Stimulated activated effector memory CD8-positive, alpha-beta T cell treated with anti-CD3 and anti-CD28 coated beads, Interleukin-12 subunit alpha, Interleukin-12 subunit beta, amount 100 ng/mL, for 72 hours (primary cell): ENCODE results near the gene MLST8.
A peak's percentile ranks its signal among the peaks of the same experiment; 100 is the strongest.

Experiments
- ATAC-seq: fragments of 150-1000 bp; cut with Tn5 transposase; 2 replicates; pipeline ENCODE4 v1.10.0; 2021
- DNase-seq, 2 donors: peaks; one replicate each; pipeline ENCODE4 v3.0.0; 2021 to 2022; ENCODE audit warnings: low spot score in 2 of 2
- H3K27ac Mint-ChIP-seq: one replicate; pipeline ENCODE4 v1.8.0; 2022; ENCODE audit warnings: mild to moderate bottlenecking, mixed read lengths
- H3K36me3 Mint-ChIP-seq: one replicate; pipeline ENCODE4 v1.8.0; 2022; ENCODE audit warnings: mild to moderate bottlenecking, mixed read lengths
- H3K4me1 Mint-ChIP-seq: one replicate; pipeline ENCODE4 v1.8.0; 2022; ENCODE audit warnings: mixed read lengths
- H3K4me3 Mint-ChIP-seq: one replicate; pipeline ENCODE4 v1.8.0; 2022; ENCODE audit warnings: mild to moderate bottlenecking, mixed read lengths
- H3K9me3 Mint-ChIP-seq: one replicate; pipeline ENCODE4 v1.8.0; 2022; ENCODE audit warnings: mixed read lengths

MLST8 gene

DNA sequence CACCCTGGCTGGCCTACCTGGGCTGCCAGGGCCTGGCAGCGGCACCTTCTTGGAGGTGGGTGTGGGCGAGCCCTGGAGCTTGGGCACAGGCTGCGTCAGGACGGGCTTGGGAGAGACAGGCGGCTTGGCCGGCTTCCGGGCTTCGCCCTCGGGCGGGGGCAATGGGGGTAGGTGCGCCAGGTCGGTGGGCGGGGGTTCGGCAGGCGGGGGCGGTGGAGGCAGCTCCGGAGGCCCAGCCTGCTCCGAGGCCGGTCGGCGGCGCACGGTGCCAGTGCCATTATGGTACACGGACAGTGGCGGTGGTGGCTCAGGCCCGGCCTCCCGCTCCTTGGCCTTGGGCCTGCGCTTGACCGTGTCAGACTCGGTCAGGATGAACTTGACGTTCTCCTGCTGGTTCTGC lies 25.7 kb upstream of the MLST8 start:
- Mint-ChIP-seq H3K9me3 (no peaks in the 10 kb centered on the region), H3K4me1 (peaks cover 6% of the 10 kb centered on the region), H3K4me3 (no peak overlapping the region), H3K27ac (no peak overlapping the region), H3K36me3 (peaks cover 23% of the 10 kb centered on the region)
- ATAC-seq (no peak), DNase-seq (no peak)

DNA sequence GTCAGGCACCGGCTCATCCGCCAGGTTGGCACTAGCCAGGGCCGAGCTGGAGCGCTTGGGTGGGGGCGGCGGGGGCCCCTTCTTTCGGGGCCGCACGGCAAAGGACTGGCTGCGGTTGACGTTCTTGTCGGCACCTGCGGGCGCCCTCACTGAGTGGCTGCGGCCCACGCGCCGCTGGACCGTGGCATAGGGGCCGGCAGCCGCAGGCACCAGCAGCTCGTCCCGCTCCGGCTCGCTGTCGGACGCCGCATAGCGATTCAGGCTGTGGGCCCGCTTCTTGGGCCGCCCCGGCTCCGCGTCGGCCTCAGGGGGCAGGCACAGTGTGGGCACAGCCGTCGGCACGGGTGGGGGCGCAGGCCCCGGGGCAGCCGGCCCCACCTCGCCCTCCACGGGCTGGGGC lies 24.8 kb upstream of the MLST8 start:
- no peak for DNase-seq
- peaks cover 24% of the 10 kb centered on the region for H3K36me3 Mint-ChIP-seq
- ATAC-seq = no peak
- no peaks in the 10 kb centered on the region for H3K9me3 Mint-ChIP-seq
- H3K4me1 Mint-ChIP-seq = peaks cover 6% of the 10 kb centered on the region
- no peak overlapping the region for H3K27ac Mint-ChIP-seq
- H3K4me3 Mint-ChIP-seq = no peak overlapping the region

DNA sequence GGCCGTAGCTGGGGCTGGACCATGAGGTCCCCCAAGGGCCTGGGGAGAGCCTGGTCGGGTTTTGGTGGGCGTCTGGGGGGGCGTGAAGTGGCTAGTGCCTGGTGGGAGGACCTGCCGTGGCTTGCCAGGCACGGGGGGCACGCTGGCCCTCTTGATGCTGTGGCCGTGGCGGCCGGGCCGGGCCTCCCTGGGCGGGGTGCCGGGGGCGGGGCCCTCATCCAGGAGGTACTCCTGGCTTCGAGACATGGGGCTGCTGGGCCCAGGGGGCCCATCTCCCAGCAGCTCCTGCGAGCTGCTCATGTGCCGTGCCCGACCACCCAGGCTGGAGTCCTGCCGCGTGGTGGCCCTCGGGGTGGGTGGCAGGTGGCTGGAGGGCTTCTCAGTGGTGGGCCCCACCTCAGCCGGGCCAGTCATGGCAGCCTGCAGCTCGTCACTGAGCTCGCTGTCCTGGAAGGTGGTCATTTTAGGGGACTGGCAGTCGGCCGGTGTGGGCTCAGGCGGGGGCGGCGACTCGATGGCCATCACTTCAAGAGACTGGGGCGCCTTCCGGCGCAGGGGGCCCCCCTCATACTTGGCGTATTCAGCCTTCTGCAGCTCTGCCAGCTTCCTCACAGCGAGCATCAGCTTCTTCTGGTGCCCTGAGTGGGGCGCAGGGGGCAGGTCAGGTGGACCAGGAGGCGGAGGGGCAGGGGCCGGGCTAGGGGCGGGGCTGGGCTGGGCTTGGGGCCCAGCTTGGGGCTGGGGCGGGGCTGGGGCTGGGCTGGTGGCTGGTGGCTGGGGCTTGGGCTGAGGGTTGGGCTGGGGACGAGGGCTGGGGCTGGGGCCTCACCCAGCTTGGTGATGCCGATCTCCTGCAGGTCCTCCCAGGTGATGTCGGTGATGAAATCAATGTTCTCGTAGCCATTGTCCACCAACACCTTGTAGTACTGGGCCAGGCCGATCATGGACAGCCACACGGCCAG lies 24.0 kb upstream of the MLST8 start:
- ATAC-seq (no peak), DNase-seq (no peak)
- Mint-ChIP-seq H3K9me3 (no peaks in the 10 kb centered on the region), H3K36me3 (peaks cover 18% of the 10 kb centered on the region), H3K4me1 (peaks cover 6% of the 10 kb centered on the region), H3K4me3 (no peak overlapping the region), H3K27ac (no peak overlapping the region)

DNA sequence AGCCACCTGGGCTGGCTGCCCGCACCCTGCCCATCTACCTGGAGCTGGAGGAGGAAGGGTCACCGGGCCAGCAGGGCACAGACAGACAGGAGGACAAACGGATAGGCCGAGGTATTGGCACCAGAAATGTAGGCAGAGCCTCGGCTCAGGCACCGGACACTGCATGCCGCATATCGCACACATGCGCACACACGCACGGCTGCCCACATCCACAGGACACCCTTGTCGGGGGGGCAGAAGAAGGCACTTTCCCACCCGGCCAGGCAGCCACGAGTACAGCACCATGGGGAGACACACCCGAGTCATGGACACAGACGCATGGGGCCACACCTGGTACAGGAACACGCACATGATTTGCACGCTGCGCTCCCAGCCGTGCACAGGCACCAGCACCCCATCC lies 23.3 kb upstream of the MLST8 start:
- DNase-seq (no peak), ATAC-seq (no peak)
- H3K36me3 Mint-ChIP-seq = peaks cover 13% of the 10 kb centered on the region
- H3K4me1 Mint-ChIP-seq = peaks cover 6% of the 10 kb centered on the region
- H3K9me3 Mint-ChIP-seq = no peaks in the 10 kb centered on the region
- H3K4me3 Mint-ChIP-seq = no peak overlapping the region
- H3K27ac Mint-ChIP-seq = no peak overlapping the region

DNA sequence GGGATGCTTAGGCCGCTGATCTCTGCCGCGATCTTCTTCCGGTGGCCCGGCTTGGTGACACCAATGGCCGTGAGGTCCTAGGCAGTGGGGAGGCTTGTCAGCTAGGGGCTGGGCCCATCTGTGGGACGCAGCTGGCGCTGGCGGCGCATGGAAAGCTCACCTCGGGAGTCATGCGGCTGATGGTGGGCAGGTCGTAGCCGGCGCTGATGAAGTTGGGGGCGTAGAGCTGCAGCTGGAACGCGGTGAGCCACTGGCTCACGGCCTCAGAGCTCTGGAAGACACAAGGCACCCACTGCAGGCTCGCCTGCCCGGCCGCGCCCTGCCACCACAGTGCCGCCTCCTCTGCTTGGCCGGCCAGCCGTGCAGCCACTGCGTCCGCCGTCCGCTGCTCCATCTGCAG lies 21.6 kb upstream of the MLST8 start:
- Mint-ChIP-seq H3K4me3 (no peak overlapping the region), H3K27ac (no peak overlapping the region), H3K36me3 (peaks cover 6% of the 10 kb centered on the region), H3K9me3 (no peaks in the 10 kb centered on the region), H3K4me1 (peaks cover 6% of the 10 kb centered on the region)
- ATAC-seq (no peak), DNase-seq (no peak)

DNA sequence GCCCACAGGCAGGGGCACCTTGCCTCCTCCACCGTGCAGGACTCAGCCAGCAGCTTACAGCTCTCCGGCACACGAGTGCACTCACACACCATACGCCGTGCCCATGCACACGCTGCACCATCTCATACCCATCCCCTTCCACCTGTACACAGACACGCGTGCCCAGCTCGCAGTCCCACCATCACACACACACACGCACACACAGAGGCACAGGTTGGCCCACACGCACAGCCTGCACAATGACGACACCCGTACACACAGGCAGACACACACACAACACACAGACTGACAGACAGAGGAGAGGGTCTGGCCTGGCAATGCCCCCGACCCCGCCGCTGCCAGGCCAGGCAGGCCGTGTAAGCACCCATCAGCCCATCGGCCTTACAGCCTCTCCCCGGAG lies 20.9 kb upstream of the MLST8 start:
- DNase-seq (no peak), ATAC-seq (no peak)
- Mint-ChIP-seq H3K4me1 (peaks cover 6% of the 10 kb centered on the region), H3K36me3 (peaks cover 6% of the 10 kb centered on the region), H3K9me3 (no peaks in the 10 kb centered on the region), H3K27ac (no peak overlapping the region), H3K4me3 (no peak overlapping the region)

DNA sequence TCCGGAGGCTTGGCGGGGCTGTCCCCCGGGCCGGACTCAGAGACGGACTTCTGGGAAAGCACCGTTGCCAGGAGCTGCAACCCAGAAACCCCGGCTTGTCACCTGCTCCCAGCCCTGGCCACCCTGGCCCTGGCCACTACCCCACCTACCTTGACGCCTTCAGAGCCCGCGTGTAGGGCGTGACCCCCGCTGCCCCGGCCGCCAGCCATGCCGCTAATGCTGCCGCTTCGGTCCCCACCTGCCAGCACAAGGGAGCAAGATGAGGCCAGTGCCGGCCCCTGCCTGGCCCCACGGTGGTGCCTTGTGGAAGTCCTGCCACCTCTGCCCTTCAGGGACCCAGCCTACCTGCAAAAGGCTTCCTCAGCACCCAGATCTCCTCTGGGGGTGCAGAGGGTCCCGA lies 20.3 kb upstream of the MLST8 start:
- no peaks in the 10 kb centered on the region for H3K9me3 Mint-ChIP-seq
- H3K36me3 Mint-ChIP-seq = peaks cover 6% of the 10 kb centered on the region
- no peak for ATAC-seq
- H3K27ac Mint-ChIP-seq = no peak overlapping the region
- no peak overlapping the region for H3K4me3 Mint-ChIP-seq
- DNase-seq = no peak
- H3K4me1 Mint-ChIP-seq = peaks cover 6% of the 10 kb centered on the region

DNA sequence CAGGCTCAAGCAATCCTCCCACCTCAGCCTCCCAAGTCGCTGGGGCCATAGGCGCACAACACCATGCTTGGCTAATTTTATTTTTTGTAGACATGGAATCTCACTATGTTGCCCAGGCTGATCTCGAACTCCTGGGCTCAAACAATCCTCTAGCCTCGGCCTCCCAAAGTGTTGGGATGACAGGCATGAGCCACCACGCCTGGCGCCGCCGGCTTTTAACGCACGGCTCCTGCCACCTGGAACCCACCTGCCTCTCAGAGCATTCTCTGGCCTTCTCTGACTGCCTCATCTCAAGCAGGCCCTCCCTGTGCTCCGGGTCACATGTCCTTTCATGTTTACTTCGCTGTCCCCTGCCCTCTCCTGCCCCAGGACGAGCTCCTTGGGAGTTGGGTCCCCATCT lies 19.2 kb upstream of the MLST8 start:
- no peak overlapping the region for H3K4me3 Mint-ChIP-seq
- peaks cover 6% of the 10 kb centered on the region for H3K36me3 Mint-ChIP-seq
- peaks cover 6% of the 10 kb centered on the region for H3K4me1 Mint-ChIP-seq
- no peaks in the 10 kb centered on the region for H3K9me3 Mint-ChIP-seq
- DNase-seq = no peak
- ATAC-seq = no peak
- peak overlapping the region; percentile 79 for H3K27ac Mint-ChIP-seq

DNA sequence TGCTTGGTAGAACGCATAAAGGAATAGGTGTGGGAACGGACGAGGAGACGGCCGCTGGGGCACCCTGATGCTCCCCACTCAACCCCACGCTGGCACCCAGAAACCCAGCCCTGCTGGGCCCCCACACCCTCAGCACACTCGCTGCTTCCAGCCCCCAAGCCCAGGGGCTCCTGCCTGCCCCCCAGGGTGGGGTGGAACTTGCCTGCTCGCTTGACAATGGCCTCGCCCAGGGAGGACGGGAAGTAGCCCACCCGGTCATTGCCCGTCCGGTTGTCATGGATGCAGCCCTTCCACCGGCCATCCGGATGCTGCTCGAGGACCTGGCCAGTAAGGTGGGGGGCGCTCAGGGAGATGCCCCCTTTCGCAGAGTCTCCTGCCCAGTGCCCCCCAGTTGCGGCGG lies 18.7 kb upstream of the MLST8 start:
- Mint-ChIP-seq H3K36me3 (peaks cover 6% of the 10 kb centered on the region), H3K4me1 (peaks cover 6% of the 10 kb centered on the region), H3K27ac (no peak overlapping the region), H3K9me3 (no peaks in the 10 kb centered on the region), H3K4me3 (no peak overlapping the region)
- ATAC-seq (no peak), DNase-seq (no peak)

DNA sequence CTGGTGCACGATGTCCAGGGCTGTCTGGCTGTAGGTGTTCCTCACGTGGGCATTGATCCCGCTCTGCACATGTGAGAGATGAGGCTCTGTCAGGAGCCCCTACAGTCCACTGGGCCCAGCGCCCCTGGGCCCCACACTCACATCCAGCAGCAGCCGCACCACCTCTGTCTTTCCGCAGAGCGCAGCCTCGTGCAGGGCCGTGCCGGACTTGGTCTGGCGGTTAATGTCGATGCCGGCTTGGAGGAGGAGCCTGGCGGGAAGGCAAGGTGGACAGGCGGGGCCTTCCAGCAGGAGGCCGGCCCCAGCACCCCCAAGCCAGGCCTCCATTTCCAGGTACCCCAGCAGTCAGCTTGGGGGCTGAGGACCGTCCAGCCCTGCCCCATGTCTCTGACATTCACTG lies 18.0 kb upstream of the MLST8 start:
- H3K27ac Mint-ChIP-seq = no peak overlapping the region
- H3K4me1 Mint-ChIP-seq = peaks cover 3% of the 10 kb centered on the region
- no peak for ATAC-seq
- no peaks in the 10 kb centered on the region for H3K9me3 Mint-ChIP-seq
- no peak for DNase-seq
- no peak overlapping the region for H3K4me3 Mint-ChIP-seq
- H3K36me3 Mint-ChIP-seq = peaks cover 6% of the 10 kb centered on the region

DNA sequence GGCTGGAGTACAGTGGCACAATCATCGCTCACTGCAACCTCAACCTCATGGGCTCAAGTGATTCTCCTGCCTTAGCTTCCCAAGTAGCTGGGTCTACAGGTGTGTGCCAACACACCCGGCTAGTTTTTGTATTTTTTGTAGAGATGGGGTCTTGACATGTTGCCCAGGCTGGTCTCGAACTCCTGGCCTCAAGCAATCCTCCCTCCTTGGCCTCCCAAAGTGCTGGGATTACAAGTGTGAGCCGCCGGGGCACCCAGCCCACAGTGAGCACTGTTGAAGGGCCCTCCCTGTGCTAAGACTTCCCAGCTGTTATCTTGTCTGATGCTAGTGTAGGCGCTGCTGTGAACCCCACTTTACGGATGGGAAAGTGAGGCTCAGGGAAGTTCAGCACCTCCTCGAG lies 16.9 kb upstream of the MLST8 start:
- no peak for ATAC-seq
- Mint-ChIP-seq H3K27ac (no peak overlapping the region), H3K4me3 (no peak overlapping the region), H3K4me1 (no peaks in the 10 kb centered on the region), H3K36me3 (peaks cover 6% of the 10 kb centered on the region), H3K9me3 (no peaks in the 10 kb centered on the region)
- DNase-seq = no peak

DNA sequence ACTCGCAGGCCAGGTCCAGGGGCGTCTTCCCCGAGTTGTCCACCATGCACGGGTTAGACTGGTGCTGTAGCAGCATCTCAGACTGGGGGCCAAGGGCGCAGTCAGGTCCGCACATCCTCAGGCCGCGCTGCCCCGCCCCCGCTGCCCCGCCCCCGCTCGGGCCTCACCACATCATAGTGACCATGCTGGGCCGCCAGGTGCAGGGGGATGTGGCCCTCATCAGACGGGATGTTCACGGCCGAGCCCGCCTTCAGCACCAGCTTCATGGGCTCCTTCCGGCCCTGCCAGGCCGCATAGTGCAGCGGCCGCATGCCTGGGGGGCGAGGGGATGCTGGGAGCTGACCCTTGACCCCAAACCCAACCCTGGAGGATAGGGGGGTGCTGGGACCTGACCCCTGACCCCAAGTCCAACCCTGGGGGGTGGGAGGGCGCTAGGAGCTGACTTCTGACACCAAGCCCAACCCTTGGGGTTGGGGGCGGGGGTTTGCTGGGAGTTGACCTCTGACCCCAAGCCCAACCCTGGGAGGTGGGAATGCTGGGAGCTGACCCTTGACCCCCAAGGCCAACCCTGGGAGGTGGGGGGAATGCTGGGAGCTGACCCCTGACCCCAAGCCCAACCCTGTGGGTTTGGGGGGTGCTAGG lies 15.9 kb upstream of the MLST8 start:
- H3K27ac Mint-ChIP-seq = no peak overlapping the region
- no peaks in the 10 kb centered on the region for H3K9me3 Mint-ChIP-seq
- H3K36me3 Mint-ChIP-seq = peaks cover 3% of the 10 kb centered on the region
- no peak for ATAC-seq
- H3K4me3 Mint-ChIP-seq = no peak overlapping the region
- H3K4me1 Mint-ChIP-seq = no peaks in the 10 kb centered on the region
- DNase-seq = no peak

DNA sequence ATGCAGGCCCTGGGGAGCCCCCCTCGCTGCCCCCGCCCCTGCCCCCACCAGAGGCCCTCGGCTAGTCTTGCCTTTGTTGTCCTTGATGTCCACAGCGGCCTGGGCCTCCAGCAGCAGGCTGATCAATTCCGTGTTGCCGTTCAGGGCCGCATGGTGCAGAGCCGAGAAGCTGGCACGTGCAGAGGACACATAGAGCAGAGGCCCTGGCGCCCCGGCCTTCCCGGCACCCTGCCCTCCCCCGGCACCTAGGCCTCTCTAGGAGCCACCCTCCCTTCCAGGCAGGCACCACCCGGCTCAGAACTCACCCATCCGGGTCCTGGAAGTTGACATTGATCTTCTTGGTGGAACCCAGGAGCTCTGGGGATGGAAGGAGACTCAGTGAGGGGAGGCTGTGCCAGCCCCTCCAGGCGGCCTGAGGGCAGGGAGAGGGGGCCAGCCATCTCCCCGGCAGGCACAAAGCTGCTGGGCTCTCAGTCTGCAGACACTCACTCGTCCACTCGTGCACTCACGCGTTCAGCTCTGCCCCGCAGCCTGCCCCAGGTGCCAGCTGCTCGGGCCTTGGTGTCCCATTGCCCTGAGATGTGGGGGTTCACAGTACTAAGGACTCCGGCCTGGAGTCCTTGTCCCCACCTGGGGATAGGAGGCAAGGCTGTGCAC lies 15.1 kb upstream of the MLST8 start:
- no peak for DNase-seq
- no peak overlapping the region for H3K4me3 Mint-ChIP-seq
- no peaks in the 10 kb centered on the region for H3K36me3 Mint-ChIP-seq
- peaks cover 5% of the 10 kb centered on the region for H3K4me1 Mint-ChIP-seq
- peak overlapping the region; percentile 45 for H3K27ac Mint-ChIP-seq
- no peak for ATAC-seq
- no peaks in the 10 kb centered on the region for H3K9me3 Mint-ChIP-seq

DNA sequence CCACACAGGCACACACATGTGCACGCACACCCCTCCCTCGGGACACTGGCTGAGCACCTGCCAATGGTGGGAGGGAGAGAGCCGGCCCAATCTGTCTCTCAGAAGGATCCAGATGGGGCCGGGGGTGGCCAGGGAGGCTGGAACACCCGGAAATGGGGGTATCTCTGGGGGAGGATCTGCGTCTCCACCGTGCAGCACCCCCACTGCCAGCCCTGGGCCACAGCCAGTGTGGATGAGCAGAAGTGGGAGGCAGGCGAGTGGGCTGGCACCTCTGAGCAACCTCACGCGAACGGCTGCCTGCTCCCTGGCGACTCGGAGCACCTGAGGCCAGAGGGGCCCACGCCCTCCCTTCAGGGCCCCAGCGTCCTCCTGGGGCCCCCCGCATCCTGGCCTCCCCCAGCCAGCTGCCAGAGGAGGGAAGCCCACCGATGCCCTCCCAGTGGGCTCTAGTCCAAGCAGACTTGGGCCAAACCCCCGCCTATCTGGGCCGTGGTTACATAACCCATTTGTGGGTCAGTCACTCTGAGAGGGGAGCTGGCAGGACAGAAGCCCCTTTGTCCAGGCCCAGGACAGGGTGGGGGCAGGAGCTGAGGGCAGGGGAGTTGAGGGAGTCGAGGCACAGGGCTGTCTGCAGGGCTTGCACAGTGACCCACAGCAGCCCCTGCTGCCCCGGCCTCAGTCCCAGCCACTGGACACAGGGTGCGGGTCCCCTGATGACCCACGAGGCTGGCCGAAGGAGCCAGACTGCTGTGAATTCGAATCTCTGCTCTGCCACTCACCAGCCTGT lies 14.4 kb upstream of the MLST8 start:
- DNase-seq = no peak
- Mint-ChIP-seq H3K4me3 (no peak overlapping the region), H3K9me3 (no peaks in the 10 kb centered on the region), H3K27ac (peak overlapping the region; percentile 45), H3K36me3 (no peaks in the 10 kb centered on the region), H3K4me1 (peaks cover 6% of the 10 kb centered on the region)
- ATAC-seq = no peak

DNA sequence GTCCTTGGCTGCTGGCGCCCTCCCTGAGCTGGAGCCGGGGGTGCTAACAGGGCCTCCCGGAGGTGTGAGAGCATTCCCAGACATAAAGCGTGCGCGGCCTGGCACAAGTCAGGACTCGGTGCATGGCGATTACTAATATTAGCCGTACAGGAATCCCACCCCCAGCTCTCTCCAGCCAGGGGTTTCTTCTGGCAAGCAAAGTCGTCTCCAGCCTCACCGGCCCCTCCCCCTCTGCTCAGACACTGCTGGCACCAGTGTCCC lies 13.9 kb upstream of the MLST8 start:
- H3K4me1 Mint-ChIP-seq = peaks cover 6% of the 10 kb centered on the region
- H3K4me3 Mint-ChIP-seq = no peak overlapping the region
- DNase-seq = no peak
- H3K36me3 Mint-ChIP-seq = no peaks in the 10 kb centered on the region
- H3K9me3 Mint-ChIP-seq = no peaks in the 10 kb centered on the region
- ATAC-seq = no peak
- no peak overlapping the region for H3K27ac Mint-ChIP-seq
